Non-pigmented ciliary epithelial cell (primary cell): ENCODE data around the gene ZNF573.
A peak's percentile ranks its signal among the peaks of the same experiment; 100 is the strongest.
"Not testable (repeated sequence)": the region's sequence is repeated elsewhere in the genome, so short reads cannot be mapped to it uniquely, and the experiment has no call there.

Experiments
- DNase-seq: peaks from one replicate; pipeline ENCODE4 v3.0.0-alpha.2; 2010; ENCODE audit warnings: low read depth

The ZNF573 gene

DNA sequence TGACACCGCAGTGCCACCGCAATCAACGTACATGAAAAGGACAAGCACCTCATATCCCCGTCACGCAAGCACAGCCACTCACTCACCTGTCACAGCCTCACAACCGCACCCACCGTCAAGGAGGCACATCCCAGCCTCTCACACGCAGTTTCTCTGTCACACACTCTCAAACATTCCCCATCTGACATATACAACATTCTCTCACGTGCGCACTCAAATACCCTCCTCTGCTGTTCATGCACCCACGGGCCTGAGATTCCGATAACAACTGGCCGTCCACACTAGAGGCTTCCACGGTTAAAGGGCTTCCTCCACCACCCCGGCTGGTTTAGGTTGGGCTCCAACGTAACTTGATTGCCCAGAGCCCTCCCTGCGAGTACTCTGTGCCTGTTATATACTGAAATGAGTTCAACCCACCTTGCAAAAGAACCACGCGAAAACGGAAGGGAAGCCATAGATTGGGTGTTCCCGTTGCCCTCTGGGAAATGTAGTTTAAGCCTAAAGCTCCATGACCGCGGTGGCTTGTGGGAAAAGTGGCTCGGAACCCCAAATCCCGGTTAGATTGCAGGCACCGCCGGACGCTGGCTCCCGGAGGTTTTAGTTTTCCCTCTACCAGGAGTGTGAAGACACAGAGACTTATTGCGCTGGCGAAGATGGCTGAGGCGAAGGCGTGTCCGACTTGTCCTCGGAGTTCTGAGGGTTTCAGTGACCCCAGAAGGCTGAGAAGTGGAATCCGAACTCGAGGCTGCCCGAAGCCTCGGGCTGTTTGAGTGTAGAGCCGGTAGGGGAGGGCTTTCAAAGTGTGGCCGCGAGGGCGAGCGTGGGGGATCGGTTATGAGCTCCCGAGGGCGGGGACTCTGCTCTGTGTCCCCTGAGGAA lies at the start of gene ZNF573:
Gene ZNF573 (minus strand): TSS at position 460 of the 879 bp plus-strand sequence. CDS start 5,857 bp downstream, outside the sequence.
- DNase-seq: peak; percentile 63

DNA sequence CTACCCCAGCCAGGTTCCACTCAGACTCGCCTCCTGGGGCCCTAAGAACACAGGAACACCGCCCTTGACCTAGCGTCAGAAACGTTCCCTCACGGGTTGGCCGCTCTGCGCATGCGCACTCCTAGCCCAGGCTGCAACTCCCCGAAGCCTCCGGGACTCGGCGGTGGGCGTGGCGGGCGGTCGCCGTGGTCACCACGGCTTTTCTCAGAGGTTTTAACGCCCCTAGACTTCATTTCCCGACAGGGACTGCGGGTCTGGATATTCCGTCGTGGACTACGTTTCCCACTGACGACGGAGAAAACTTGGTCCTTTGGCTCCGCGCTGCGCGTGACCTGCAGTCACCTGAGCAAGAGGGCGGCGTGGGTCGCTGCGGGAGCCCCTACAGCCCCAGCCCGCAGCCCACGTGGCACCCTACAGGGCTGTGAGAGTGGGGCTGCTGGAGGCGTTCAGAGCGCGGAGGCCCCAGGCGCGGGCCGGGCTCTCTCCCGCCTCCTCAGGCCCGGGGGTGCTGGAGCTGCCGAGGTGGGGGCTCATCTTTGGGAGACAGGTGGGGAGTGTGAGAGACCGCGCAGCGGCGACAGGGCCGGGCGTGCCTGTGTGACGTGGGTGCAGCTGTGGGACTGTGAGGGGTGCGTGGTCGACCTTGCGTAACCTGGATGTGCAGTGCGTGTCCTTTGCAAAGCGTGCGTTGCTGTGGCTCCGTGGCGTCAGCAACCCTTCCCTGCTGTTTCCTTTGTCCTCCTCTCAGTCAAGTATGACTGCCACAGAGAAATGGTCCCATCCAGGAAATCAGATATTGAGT lies 38.0 kb upstream of the ZNF573 start:
- peak; percentile 8 for DNase-seq

DNA sequence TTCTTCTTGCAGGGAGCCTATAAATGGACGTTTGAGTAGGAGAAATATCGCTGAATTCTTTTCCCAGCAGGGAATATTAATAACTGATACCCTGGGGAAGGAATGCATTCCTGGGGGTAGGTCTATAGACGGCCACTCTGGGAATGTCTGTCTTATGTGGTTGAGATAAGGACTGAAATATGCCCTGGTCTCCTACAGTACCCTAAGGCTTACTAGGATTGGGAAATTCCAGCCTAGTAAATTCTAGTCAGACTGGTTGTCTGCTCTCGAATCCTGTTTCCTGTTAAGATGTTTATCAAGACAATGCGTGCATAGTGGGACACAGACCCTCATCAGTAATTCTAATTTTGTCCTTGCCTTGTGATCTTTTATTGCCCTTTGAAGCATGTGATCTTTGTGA lies 36.2 kb upstream of the ZNF573 start:
- not testable (repeated sequence) for DNase-seq

DNA sequence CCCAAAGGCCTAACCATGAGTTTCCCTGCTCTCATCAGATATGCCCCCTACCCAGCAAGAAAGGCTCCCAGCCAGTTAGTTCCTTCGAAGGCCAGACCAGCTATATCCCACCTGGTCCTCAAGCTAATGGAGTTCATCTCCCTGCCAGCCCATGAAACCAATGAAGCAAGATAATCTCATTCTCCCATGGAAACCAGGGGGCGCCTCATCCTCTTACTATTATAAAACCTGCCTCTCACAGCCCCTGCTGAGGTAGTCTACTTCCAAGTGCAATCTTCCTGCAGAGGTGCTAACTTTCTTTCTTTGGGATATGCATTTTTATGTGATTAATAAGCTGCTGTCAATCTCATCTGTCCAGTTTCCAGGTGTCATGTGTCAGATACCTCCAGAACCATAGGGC lies 34.0 kb upstream of the ZNF573 start:
- no peak for DNase-seq

DNA sequence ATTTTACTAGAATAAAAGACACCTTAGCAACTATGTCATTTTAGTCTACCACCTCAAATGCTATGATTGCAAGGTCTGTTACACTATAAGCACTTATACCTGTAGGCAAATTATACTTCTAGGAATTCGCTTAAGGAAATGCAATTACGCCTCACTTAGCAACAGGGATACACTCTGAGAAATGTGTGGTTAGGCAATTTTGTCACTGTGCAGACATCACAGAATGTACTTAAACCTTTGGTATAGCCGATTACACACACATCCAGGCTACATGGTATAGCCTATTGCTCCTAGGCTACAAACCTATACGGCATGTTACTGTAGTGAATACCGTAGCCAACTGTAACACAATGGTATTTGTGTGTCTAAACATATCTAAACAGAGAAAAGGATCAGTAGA lies 30.0 kb upstream of the ZNF573 start:
- DNase-seq: no peak

DNA sequence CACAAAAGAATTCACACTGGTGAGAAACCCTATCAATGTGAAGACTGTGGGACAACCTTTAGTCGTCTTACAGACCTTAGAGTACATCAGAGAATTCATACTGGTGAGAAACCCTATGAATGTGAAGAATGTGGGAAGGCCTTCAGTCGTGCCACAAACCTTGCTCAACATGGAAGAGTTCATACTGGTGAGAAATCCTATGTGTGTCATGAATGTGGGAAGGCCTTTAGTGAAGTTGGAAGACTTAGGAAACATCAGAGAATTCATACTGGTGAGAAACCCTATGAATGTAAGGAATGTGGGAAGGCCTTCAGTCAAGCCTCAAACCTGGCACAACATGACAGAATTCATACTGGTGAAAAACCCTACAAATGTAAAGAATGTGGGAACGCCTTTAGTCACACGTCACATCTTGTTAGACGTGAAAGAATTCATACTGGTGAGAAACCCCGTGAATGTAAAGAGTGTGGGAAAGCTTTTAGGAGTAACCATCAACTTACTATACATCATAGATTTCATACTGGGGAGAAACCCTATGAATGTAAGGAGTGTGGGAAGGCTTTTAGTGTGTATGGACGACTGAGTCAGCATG lies 24.0 kb upstream of the ZNF573 start:
- DNase-seq: no peak

DNA sequence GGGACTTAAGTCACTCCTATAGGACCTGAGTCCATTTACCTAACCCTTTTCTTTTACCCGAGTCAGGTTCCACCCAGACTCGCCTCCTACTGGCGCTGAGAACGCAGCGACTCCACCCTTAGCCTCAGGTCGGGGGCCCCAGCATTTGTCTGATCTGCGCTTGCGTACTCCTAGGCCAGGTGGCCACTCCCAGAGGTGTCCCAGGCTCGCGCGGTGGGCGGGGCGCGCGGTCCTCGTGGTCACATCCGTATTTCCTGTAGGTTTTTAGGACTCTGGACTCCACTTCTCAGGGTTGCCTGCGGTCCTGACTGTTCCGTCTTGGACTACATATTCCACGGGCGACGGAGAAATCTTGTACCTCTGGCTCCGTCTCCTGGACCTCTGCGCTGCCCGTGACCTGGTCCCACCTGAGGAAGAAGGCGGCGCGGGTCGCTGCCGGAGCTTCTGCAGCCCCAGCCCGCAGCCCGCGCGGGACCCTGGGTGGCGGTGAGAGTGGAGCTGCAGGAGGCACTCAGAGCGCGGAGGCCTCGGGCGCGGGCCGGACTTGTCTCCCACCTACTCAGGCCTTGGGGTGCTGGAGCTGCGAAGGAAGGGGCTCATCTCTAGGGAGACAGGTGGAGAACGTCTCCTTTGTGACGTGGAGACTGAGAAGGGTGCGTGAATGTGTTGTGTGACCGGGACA lies 11.0 kb upstream of the ZNF573 start:
- no peak for DNase-seq

DNA sequence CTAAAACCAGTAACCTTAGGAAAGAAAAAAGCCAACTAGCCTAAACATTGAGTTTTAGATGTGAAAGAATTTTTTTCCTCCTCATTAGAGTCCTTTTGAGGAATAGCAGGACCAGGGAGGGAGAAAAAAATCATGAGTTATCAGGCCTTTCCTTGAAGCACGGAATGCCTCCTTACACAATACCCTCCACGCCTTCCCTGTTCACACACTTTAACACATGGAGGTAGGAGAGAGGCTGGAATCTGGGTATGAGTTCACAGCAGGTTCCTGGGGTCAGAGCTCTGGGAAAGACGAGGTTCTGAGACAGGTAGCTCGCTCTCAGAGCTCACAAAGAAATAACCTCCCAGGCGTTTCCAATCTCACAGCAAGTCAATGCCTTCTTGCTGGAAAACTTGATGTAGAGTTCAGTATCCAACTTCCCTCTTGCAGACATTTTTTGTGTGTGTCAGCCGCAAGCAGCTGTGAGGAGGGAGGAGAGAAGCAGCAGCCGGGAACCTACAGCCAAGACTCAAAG lies 716 bp downstream of the ZNF573 start:
- no peak for DNase-seq

DNA sequence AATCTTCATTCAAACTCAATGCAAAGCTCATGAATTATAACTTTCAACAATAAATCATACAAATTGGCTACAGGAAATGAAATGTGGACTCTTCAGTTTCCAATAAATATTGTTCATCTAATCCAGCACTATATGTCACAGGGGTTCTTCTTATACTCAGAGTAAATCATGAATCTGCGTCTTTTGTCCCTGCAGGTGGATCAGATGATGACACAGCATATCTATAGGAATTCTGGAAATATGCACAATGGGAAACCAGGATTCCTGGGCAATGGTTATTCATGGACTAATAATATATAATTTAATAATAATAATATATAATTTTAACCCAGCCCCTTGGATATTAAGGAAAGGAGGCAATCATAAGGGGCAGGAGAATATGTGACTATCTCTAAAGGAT lies 8.4 kb downstream of the ZNF573 start:
- no peak for DNase-seq

DNA sequence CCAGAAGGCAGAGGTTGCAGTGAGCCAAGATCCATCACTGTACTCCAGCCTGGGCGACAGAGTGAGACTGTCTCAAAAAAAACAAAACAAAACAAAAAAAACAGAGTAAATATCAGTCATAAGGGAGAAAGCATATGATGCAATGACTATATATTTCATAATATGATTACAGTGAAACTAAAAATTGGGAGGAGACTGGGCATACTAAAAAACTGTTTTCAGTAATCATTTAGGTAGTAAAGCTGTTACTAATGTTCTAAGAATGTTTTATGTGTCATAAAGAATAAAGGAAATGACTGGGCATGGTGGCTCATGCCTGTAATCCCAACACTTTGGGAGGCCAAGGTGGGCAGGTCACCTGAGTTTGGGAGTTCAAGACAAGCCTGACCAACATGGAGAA lies 15.9 kb downstream of the ZNF573 start:
- DNase-seq: no peak

DNA sequence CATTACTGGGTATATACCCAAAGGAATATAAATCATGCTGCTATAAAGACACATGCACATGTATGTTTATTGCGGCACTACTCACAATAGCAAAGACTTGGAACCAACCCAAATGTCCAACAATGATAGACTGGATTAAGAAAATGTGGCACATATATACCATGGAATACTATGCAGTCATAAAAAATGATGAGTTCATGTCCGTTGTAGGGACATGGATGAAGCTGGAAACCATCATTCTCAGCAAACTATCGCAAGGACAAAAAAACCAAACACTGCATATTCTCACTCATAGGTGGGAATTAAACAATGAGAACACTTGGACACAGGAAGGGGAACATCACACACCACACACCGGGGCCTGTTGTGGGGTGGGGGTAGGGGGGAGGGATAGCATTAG lies 21.7 kb downstream of the ZNF573 start:
- not testable (repeated sequence) for DNase-seq

DNA sequence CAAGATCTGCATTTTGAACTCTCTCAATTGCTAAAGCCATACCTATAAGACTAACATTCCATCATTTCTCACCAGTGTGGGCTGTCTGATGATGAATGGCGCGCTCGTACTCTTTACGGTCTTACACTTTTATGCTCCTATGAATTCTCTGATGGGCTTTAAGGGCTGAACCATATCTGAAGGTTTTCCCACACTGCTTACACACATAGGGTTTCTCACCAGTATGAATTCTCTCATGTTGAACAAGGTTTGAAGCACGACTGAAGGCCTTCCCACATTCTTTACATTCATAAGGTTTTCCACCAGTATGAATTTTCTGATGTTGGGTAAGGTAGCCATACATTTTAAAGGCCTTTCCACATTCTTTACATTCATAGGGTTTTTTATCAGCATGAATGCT lies 41.0 kb downstream of the ZNF573 start:
- no peak for DNase-seq

DNA sequence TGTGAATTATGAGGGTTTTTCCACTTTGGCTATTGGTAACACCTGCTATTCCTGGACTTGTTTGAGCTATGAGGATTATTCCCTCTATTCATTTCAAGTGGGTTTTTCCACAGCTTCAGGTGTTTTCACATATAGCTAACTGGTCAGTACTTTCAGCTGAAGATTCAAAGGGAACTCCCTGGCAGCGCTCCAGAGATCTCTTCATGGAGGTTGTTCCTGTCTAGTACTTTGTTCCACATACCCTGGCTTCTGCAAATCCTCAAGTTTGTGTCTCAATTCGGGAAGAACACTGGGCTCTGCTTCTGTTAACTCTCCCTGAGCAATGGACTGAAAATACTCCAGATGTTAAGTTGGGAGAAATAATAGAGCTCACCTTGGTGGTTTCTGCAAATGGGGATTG lies 54.2 kb downstream of the ZNF573 start:
- DNase-seq: no peak

DNA sequence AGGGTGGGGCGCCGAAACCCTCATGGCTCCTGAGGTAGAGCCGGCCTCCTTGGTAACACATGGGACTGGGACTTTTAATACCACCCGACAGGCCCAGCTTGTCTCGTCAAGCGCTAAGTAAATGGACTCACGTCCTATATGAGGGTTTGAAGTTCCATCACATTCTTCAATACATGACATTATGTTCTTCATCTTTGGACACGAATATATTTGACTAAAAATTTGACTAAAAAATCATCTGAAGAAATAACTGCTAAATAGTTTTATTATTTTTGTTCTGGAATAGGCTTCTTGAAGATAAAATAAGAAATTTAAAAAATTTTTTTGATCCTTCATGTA lies 59.5 kb downstream of the ZNF573 start:
- no peak for DNase-seq

DNA sequence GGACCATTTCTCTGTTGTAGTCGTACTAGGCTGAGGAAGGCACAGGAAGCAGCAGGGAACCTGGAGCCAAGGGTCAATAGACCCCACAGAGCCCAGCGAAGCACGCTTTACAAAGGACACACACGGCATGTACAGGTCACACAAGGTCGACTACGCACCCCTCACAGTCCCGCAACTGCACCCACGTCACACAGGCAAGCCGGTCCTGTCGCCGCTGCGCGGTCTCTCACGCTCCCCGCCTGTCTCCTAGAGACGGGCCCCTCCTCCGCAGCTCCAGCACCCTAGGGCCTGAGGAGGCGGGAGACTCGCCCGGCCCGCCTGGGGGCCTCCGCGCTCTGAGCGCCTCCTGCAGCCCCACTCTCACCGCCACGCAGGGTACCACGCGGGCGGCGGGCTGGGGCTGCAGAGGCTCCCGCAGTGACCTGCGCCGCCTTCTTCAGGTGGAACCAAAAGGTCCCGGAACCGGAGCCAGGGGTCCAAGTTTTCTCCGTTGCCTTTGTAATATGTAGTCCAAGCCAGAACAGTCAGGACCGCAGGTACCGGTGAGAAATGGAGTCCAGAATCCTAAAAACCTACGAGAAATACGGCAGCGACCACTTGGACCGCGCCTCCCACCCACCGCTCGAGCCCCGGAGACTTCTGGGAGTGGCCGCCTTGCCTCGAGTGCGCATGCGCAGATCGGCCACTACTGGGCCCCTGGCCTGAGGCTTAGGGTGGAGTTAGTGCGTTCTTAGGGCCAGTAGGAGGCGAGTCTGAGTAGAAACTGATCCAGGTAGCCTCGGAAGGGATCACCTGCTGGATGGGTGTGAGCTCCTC lies 60.1 kb downstream of the ZNF573 start, which contains the start of gene ZNF607:
Gene ZNF607 (minus strand): TSS at position 651 of the 816 bp plus-strand sequence. CDS start 8,143 bp downstream, outside the sequence.
- DNase-seq: peak; percentile 60

DNA sequence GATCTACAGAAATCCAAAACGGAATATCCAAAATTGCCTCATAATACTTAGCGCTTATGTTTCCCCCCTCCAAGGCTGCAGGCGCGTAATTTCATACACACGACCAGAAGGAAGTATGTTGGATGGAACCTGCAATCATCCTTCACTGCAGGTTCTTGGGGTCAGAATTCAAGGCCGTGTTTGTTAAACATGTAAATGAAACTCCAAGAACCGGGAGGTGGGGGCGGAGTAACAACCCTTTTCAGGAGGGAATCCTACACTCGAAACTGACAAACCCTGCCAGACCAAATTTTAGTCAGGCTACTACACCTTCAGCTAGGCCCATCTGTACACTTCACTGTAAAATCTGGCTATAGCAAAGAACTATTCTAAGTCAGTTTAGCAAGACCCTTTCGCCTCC lies 61.1 kb downstream of the ZNF573 start:
- no peak for DNase-seq

DNA sequence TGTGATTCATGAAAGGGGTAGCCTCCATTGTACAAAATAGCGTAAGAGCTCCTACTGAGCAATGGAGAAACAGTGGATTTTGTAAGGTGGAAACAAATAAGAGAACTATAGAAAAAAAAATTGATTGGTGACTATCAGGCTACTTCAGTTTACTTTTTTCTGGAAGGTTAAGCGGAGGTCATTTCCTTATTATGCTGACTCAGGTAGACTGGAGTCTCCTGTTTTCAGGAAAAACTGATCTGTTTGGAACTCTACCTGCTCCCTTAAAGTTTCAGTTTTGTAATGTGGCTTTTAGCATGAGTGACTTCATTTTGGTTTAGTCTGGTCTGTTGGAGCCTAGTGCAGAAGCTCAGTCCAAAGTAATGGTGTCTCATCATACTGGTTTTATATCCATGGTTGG lies 63.2 kb downstream of the ZNF573 start:
- no peak for DNase-seq

DNA sequence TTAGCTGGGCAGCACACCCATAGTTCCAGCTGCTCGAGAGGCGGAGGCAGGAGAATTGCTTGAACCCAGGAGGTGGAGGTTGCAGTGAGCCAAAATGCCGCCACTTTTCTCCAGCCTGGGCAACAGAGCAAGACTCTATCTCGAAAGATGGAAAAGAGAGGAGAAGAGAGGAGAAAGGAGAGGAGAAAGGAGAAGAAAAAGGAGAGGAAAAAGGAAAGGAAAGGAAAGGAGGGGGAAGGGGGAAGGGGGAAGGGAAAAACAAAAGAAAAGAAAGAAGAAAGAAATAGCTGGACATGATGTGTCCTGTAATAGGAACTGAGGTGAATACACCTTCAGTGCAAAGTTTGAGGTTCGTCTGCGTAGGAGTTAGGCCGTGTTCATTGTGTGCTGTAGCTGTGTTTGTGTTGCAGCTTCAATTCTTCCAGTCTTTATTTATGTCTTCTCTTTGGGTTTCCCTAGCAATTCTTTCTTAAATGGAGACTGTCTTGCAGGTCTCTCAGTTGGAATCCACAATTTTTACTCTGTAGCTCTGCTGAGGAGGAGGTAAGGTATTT lies 73.3 kb downstream of the ZNF573 start:
- no peak for DNase-seq

DNA sequence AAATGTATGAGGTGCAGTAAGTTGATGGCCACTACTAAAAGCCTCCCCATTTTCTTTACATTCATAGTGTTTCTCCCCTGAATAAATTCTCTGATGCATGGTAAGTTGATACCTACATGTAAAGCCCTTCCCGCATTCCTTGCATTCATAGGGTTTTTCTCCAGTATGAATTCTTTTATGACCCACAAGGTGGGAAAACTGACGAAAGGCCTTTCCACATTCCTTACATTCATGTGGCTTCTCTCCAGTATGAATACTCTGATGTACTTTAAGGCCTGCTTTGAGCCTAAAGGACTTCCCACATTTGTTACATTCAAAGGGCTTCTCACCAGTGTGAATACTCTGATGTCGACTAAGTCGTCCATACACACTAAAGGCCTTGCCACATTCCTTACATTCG lies 80.3 kb downstream of the ZNF573 start:
- DNase-seq: no peak

DNA sequence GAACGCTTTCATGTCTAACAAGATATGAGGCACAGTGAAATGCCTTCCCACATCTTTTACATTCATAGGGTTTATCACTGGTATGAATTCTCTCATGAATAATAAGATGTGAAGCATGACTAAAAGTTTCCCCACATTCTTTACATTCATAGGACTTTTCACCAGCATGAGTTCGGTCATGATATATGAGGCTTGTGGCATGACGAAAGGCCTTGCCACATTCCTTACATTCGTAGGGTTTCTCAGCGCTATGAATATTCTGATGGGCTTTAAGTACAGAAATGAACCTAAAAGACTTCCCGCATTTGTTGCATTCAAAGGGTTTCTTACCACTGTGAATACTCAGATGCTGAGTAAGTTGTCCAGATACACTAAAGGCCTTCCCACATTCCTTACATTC lies 81.2 kb downstream of the ZNF573 start:
- DNase-seq: no peak
